K562 (cell line): Measurements from ENCODE around the gene MYRIP. TPM values are rescaled to one million over a fixed set of nuclear protein-coding genes. Genes with fewer than 3 reads are reported as not detected.

Experiments used
- CBFA2T2 ChIP-seq: fragments of 450-650 bp; conservative IDR thresholded peaks from 2 replicates; pipeline ENCODE4 v1.6.1; 2017; ENCODE audit warnings: mild to moderate bottlenecking
- CTBP1 ChIP-seq: fragments of 450-650 bp; IDR thresholded peaks from 2 replicates; pipeline ENCODE4 v1.6.1; 2016; ENCODE audit warnings: borderline replicate concordance
- KLF13 ChIP-seq: fragments of 450-650 bp; IDR thresholded peaks from 2 replicates; pipeline ENCODE4 v1.6.1; 2016; ENCODE audit warnings: missing genetic modification characterization, low read depth, mild to moderate bottlenecking, missing compliant biosample characterization, moderate library complexity, borderline replicate concordance
- NELFE ChIP-seq: IDR thresholded peaks from 2 replicates; pipeline ENCODE4 v1.6.1; 2011; ENCODE audit warnings: mild to moderate bottlenecking; ENCODE audit not compliant: insufficient read depth, insufficient read length
- NEUROD1 ChIP-seq: fragments of 150-350 bp; IDR thresholded peaks from 2 replicates; pipeline ENCODE4 v1.6.1; 2014; ENCODE audit warnings: borderline replicate concordance, low read length, low read depth; ENCODE audit not compliant: partially characterized antibody
- PCBP2 ChIP-seq: fragments of 200-400 bp; formaldehyde crosslinking; IDR thresholded peaks from 2 replicates; pipeline ENCODE4 v1.6.1; 2018; ENCODE audit warnings: low read length, low read depth, mild to moderate bottlenecking, moderate library complexity; ENCODE audit not compliant: poor library complexity, severe bottlenecking
- RBM25 ChIP-seq: fragments of 200-400 bp; formaldehyde crosslinking; IDR thresholded peaks from 2 replicates; pipeline ENCODE4 v1.6.1; 2018; ENCODE audit warnings: low read length, low read depth, moderate library complexity; ENCODE audit not compliant: severe bottlenecking
- STAT6 ChIP-seq: sonication (generic); formaldehyde crosslinking; IDR thresholded peaks from 2 replicates; pipeline ENCODE4 v1.8.1; 2023; ENCODE audit warnings: mild to moderate bottlenecking, missing genetic modification reagents
- ZBTB40 ChIP-seq, 2 experiments: fragments of 450-650 bp in 1 of 2; sonication (generic) in 1 of 2; formaldehyde crosslinking in 1 of 2; IDR thresholded peaks; 2 replicates each; pipeline versions ENCODE4 v1.7.1 to v1.9.0; 2016 to 2022; ENCODE audit warnings: inconsistent platforms in 1 of 2, mild to moderate bottlenecking in 1 of 2, missing genetic modification reagents in 1 of 2
- ZBTB8A ChIP-seq: fragments of 450-650 bp; IDR thresholded peaks from 2 replicates; pipeline ENCODE4 v1.6.1; 2018; ENCODE audit warnings: mild to moderate bottlenecking, moderate library complexity; ENCODE audit not compliant: partially characterized antibody
- ZNF263 ChIP-seq: sonication (generic); formaldehyde crosslinking; IDR thresholded peaks from 2 replicates; pipeline ENCODE4 v1.8.0; 2022; ENCODE audit warnings: mild to moderate bottlenecking, missing genetic modification reagents, borderline replicate concordance
- ZNF398 ChIP-seq: fragments of 250-450 bp; sonication (Bioruptor Pico); IDR thresholded peaks from 2 replicates; pipeline ENCODE4 v1.8.0; 2021; ENCODE audit warnings: moderate library complexity, mild to moderate bottlenecking, inconsistent platforms
- polyA plus RNA-seq, 8 experiments: library from polyadenylated mRNA; depleted of rRNA in 4 of 8; stranded (reverse) in 5 of 8; unstranded in 3 of 8; fragments of >200 nt; fragmentation: Nextera tagmentation in 2 of 8; fragmentation: Illumina TruSeq in 1 of 8; extraction: Ambion mirVana in 2 of 8; extraction: Trizol in 1 of 8; gene quantifications; 2 replicates each; pipeline versions ENCODE4 v1.2.1 to v1.2.3, GENCODE V29; 2011 to 2014; ENCODE audit warnings: inconsistent platforms in 1 of 8, missing spikeins in 1 of 8
- total RNA-seq, 7 experiments: library from RNA; depleted of rRNA in 6 of 7; stranded (reverse); fragments of >200 nt in 6 of 7; fragmentation: Illumina TruSeq in 2 of 7; extraction: Trizol in 2 of 7; gene quantifications; 2 replicates each; pipeline versions ENCODE4 v1.2.1 to v1.2.3, GENCODE V29; 2011 to 2021; ENCODE audit warnings: low replicate concordance in 1 of 7

MYRIP gene
- total and polyA plus RNA-seq, 9 of the 15 experiments (the other 6 are each of a cell fraction or from before 2014, with no cell fraction given): 0.03 to 0.12 TPM; not detected in 7

- TF ChIP-seq STAT6 (CRISPR knock-in tag) (no peak), CBFA2T2 (peak; percentile 35; the same call in 1 of the 2 replicates), ZNF398 (no peak), RBM25 (no peak), NELFE (no peak), NEUROD1 (no peak), KLF13 (tag) (no peak), ZBTB40 (IDR thresholded peaks at IDR 0.05) (no peak), ZBTB40 (CRISPR knock-in tag; IDR thresholded peaks at IDR 0.05) (no peak), ZBTB8A (no peak), CTBP1 (no peak), ZNF263 (CRISPR knock-in tag) (no peak), PCBP2 (no peak)
These were observed 343.2 kb downstream of the MYRIP start (continued) for GRCh38 chr3:40152482-40153133.
